Effector memory CD4-positive, alpha-beta T cell (primary cell): ENCODE measurements around the gene NR2F1.

Experiments used
- DNase-seq, 3 donors: peaks; one replicate each; pipeline ENCODE4 v3.0.0-alpha.2; 2020
- H3K27ac ChIP-seq: 2 replicates; pipeline ENCODE4 v1.7.0; 2013; ENCODE audit warnings: mild to moderate bottlenecking, low read length, moderate library complexity; ENCODE audit not compliant: insufficient read depth, poor library complexity, severe bottlenecking
- H3K27me3 ChIP-seq: replicated peaks from 2 replicates; pipeline ENCODE4 v1.7.0; 2013; ENCODE audit warnings: mild to moderate bottlenecking, low read length; ENCODE audit not compliant: insufficient read depth, control insufficient read depth, poor library complexity, severe bottlenecking
- H3K36me3 ChIP-seq: 2 replicates; pipeline ENCODE4 v1.7.0; 2013; ENCODE audit warnings: mild to moderate bottlenecking, low read length, moderate library complexity; ENCODE audit not compliant: control insufficient read depth, insufficient read depth
- H3K4me1 ChIP-seq: 2 replicates; pipeline ENCODE4 v1.7.0; 2013; ENCODE audit warnings: low read length, mild to moderate bottlenecking; ENCODE audit not compliant: control insufficient read depth, insufficient read depth, poor library complexity, severe bottlenecking
- H3K4me3 ChIP-seq: 2 replicates; pipeline ENCODE4 v1.7.0; 2013; ENCODE audit warnings: low read length, low read depth, mild to moderate bottlenecking; ENCODE audit not compliant: insufficient read depth, poor library complexity, severe bottlenecking
- H3K9me3 ChIP-seq: 2 replicates; pipeline ENCODE4 v1.7.0; 2013; ENCODE audit warnings: mild to moderate bottlenecking, low read length, moderate library complexity; ENCODE audit not compliant: control insufficient read depth

The NR2F1 gene

GRCh38 chr5:93620487-93621326 is 37.7 kb downstream of the NR2F1 start:
- Histone ChIP-seq H3K4me3 (peak overlapping the region; percentile 59), H3K27ac (peak overlapping the region; percentile 28), H3K27me3 (no peaks in the 10 kb centered on the region), H3K9me3 (no peaks in the 10 kb centered on the region), H3K36me3 (no peaks in the 10 kb centered on the region), H3K4me1 (peaks cover 6% of the 10 kb centered on the region)
- DNase-seq = peak; percentile 37 to 51 (median 42)

GRCh38 chr5:93621327-93621798 is 38.3 kb downstream of the NR2F1 start:
- Histone ChIP-seq H3K4me3 (peak overlapping the region; percentile 59), H3K27ac (no peak overlapping the region), H3K27me3 (no peaks in the 10 kb centered on the region)

GRCh38 chr5:93622240-93622885 is 39.3 kb downstream of the NR2F1 start:
- Histone ChIP-seq H3K27me3 (no peaks in the 10 kb centered on the region), H3K4me3 (no peak overlapping the region), H3K4me1 (peaks cover 6% of the 10 kb centered on the region), H3K36me3 (no peaks in the 10 kb centered on the region), H3K27ac (peak overlapping the region; percentile 35), H3K9me3 (no peaks in the 10 kb centered on the region)
- DNase-seq = peak; percentile 46 to 60 (median 56)

More at GRCh38 chr5:93621327-93621798, 38.3 kb downstream of the NR2F1 start:
- Histone ChIP-seq H3K9me3 (no peaks in the 10 kb centered on the region), H3K36me3 (no peaks in the 10 kb centered on the region), H3K4me1 (peaks cover 6% of the 10 kb centered on the region)
- DNase-seq = no peak

GRCh38 chr5:93623153-93623552 is 40.1 kb downstream of the NR2F1 start:
- no peaks in the 10 kb centered on the region for H3K27me3 ChIP-seq
- H3K9me3 ChIP-seq = no peaks in the 10 kb centered on the region
- H3K4me3 ChIP-seq = no peak overlapping the region
- H3K4me1 ChIP-seq = peaks cover 6% of the 10 kb centered on the region
- no peak for DNase-seq
- no peak overlapping the region for H3K27ac ChIP-seq
- H3K36me3 ChIP-seq = no peaks in the 10 kb centered on the region

GRCh38 chr5:93626801-93627200 is 43.8 kb downstream of the NR2F1 start:
- DNase-seq = no peak
- no peak overlapping the region for H3K27ac ChIP-seq
- H3K27me3 ChIP-seq = no peaks in the 10 kb centered on the region
- H3K4me3 ChIP-seq = no peak overlapping the region
- no peaks in the 10 kb centered on the region for H3K4me1 ChIP-seq
- H3K9me3 ChIP-seq = no peaks in the 10 kb centered on the region
- H3K36me3 ChIP-seq = no peaks in the 10 kb centered on the region

- Histone ChIP-seq H3K27me3 (no peaks in the 10 kb centered on the region), H3K27ac (no peak overlapping the region), H3K36me3 (no peaks in the 10 kb centered on the region), H3K4me1 (no peaks in the 10 kb centered on the region), H3K4me3 (no peak overlapping the region), H3K9me3 (no peaks in the 10 kb centered on the region)
- DNase-seq = no peak
Observed at GRCh38 chr5:93632327-93632726, 49.3 kb downstream of the NR2F1 start.

- Histone ChIP-seq H3K36me3 (no peaks in the 10 kb centered on the region), H3K9me3 (no peaks in the 10 kb centered on the region), H3K27ac (no peak overlapping the region), H3K4me1 (no peaks in the 10 kb centered on the region), H3K4me3 (no peak overlapping the region), H3K27me3 (no peaks in the 10 kb centered on the region)
- no peak for DNase-seq
Observed at GRCh38 chr5:93635991-93636390, 53.0 kb downstream of the NR2F1 start.

GRCh38 chr5:93636837-93637236 is 53.8 kb downstream of the NR2F1 start:
- Histone ChIP-seq H3K4me1 (no peaks in the 10 kb centered on the region), H3K27me3 (no peaks in the 10 kb centered on the region), H3K27ac (no peak overlapping the region), H3K36me3 (no peaks in the 10 kb centered on the region), H3K9me3 (no peaks in the 10 kb centered on the region), H3K4me3 (no peak overlapping the region)
- no peak for DNase-seq

GRCh38 chr5:93637697-93638096 is 54.7 kb downstream of the NR2F1 start:
- Histone ChIP-seq H3K9me3 (no peaks in the 10 kb centered on the region), H3K36me3 (no peaks in the 10 kb centered on the region), H3K4me1 (no peaks in the 10 kb centered on the region), H3K27me3 (no peaks in the 10 kb centered on the region), H3K4me3 (no peak overlapping the region), H3K27ac (no peak overlapping the region)
- no peak for DNase-seq

- no peaks in the 10 kb centered on the region for H3K4me1 ChIP-seq
- DNase-seq = no peak
- no peaks in the 10 kb centered on the region for H3K36me3 ChIP-seq
- H3K27ac ChIP-seq = no peak overlapping the region
- H3K4me3 ChIP-seq = no peak overlapping the region
- H3K27me3 ChIP-seq = no peaks in the 10 kb centered on the region
- H3K9me3 ChIP-seq = no peaks in the 10 kb centered on the region
Observed at GRCh38 chr5:93642526-93642925, 59.5 kb downstream of the NR2F1 start.
